ENCODE results near the gene ZNF516.
A peak's percentile ranks its signal among the peaks of the same experiment; 100 is the strongest.

ZNF516 gene

DNA sequence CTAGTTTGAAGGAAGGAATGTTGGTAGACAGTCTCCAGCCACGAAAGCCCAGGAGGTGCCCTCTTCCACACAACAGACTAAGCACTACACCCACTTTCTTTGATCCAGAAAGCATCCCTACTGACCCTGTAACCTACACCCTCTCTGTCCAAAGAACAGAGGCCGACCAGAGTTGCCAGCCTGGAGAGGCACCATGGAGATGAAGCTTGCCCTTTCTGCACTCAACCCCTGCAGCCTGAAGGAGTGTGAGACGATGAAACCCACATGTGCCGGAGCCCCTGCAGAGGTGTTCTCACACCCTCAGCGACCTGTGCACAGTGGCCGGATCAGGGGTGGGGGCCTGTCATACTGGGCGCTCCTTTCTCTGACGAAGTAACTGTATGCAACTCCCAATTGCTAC is 136.3 kb downstream of the ZNF516 start:
- DNase-seq: no peak

DNA sequence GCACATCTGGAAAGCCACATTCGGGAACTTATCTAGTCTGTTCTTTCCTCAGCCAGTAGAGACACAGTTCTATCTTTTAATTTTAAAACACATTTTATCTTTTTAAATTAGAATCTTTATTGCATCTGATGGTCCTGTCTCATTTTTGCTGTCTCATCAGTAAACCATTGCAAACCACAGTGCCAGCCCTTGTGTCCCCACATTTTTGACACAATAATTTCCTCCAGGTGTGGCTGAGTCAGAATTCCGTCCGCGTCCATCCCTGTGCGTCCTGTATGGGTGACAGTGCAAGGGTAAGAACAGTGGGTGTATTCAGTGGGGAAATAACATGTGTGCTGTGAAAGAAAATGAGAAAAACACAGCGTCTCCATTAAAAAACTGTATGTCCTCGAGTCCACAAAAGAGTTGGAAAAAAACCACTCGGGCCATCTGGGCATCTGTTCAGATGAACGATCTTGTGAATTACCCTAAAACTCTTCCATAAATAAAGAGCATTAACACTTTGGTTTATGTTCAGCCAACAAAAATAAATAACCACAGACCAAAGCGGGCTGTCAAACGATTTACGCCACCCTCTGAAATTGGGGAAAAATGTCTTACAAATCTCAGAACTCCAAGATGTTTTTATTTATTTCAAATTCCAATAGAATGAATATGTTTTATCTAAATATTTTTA is 137.3 kb downstream of the ZNF516 start:
- DNase-seq: no peak

DNA sequence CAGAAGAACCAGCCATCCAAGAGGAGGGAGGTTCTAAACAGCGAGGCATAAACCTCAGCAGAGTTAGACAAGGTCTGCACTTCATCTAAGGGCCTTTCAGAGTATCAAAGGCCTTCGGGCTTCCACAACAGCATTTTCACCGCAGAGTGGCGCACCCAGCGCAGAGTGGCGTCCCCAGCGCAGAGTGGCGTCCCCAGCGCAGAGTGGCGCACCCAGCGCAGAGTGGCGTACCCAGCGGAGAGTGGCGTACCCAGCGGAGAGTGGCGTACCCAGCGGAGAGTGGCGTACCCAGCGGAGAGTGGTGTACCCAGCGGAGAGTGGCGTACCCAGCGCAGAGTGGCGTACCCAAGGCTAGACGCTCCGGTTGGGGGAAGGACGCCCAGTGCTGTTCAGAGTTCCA is 137.9 kb downstream of the ZNF516 start:
- no peak for DNase-seq

DNA sequence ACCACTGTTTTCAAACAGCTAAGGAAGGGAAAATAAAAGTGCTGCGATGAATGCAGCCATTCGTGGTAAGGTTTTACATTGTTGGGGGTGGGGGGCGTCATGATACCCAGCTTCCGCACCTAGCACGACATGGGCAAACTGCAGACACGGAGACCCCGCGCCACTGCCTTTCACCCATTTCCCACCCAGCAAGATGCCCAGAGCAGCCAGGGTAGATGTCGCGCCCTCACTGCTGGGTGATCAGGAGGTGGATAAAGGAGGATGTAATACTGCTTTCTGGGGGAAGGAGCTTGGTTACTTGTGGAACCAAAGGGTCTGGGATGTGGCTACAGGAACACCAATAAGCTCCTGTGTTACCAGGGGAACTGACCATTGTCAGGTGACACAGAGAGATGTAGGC is 138.4 kb downstream of the ZNF516 start:
- no peak for DNase-seq

DNA sequence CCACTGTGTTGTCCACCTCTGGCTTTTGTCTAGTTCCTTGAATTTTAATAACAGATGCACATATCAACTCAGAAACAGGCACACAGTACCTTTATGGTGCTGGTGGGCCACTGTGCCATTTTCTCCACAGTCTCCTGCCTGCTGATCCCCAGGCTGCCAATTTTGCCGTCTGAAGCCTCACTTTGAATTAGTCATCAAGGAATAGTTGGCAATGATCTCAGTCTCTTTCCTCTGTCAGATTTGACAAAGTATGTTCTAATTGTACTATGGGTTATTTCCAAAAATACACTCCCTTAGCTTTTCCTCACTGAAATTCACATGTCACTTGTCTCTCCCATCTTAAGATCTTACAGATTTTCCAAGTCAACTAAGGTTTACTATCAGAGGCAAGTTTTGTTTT is 140.7 kb downstream of the ZNF516 start:
- no peak for DNase-seq

DNA sequence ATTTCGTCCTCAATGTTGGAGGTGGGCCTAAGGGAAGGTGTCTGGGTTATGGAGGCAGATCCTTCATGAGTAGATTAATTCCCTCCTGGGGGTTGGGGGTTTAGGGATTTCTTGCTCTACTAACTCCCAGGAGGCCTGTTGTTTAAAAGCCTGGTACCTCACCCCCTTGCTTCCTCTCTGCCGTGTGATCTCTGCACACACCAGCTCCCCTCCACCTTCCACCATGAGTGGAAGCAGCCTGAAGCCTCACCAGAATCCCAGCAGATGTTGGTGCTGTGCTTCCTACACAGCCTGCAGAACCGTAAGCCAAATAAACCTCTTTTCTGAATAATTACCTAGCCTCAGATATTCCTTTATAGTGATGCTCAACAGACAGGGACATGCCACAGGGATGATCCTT is 141.5 kb downstream of the ZNF516 start:
- no peak for DNase-seq

DNA sequence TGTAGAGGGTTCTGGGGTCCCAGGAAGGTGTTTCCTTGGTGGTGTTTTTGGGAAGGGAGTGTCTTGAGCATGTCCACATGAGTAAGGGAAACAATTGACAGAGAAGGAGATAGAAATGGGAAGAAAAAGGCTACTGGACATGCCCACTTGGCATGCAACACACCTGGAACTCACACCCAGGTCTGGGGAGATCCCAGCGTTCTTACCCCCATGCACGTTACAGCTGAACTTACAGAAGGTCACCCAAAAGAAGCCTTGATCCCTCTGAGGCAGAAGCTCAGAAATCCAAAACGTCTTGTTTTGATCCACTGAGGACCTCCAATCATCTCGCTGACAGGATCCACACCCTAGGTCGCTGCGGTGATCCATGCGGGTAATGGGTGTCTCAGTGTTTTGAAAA is 142.0 kb downstream of the ZNF516 start:
- no peak for DNase-seq

DNA sequence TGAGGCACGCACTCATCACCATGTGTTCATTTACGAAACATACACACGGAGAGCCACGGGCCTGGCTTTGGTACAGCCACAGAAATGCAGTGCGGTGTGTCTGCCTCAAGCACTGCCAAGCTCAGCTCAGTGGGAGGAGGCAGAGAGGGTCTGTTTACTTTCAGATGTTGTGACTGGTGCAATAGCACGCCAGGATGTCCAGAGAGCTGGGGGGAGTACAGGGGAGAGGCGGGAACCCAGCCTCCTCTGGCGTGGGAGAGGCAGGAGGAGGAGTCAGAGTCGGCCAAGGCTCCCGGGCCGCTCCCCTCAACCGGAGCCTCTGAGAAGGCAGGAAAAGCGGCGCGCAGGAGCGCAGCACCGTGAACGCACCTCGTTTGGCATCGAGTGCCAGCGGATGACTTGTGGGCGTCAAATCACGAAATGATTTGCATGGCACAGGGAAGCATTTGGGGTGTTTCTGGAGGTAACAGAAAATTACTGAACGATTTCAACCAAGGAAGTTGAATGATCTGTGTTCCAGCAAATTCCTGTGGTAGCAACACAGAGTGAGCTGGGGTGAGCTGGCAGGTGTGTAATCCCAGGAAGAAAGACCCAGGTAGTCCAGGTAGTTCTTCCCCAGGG is 143.0 kb downstream of the ZNF516 start:
- DNase-seq: no peak

DNA sequence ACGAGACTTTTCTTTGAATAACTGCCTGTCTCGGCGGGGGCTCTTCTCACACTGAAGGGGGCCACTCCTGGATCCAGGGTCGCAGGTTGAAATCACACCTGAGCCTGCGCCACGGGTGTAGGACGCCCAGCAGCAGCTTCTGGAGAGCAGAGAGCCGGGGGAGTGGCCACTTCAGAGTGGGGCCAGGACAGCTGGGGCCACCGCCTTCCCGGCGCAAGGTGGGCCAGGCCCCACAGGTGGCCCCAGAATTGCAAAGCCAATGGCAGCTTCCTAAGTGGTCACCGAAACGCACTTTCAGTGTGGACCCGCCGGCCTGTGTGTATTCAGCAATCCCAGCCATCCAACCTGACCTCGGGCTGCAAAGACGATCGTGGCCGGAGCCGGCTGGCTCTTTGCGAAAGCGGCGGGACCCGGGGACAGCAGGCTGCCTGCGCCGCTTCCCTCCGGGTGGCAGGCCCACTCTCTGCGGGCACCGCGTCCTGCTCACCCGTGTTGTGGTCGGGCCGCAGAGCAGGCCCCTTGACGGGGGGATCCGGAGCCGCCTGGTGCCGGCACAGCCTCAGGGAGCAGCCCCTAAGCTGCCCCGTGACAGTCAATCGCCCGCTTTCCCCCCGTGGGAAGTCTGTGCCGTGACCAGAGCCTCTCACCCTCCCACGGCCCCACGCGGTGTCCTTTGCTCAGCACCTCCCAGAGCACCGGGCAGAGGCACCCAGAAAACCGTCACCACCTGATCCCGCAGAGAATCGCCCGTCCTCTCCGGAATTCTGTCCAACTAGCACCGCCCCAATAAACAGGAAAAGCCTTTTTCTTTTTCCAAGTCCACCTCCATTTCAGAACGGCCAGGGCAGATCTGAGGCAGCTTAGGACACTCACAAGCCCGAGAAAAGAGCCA is 144.7 kb downstream of the ZNF516 start:
- no peak for DNase-seq

DNA sequence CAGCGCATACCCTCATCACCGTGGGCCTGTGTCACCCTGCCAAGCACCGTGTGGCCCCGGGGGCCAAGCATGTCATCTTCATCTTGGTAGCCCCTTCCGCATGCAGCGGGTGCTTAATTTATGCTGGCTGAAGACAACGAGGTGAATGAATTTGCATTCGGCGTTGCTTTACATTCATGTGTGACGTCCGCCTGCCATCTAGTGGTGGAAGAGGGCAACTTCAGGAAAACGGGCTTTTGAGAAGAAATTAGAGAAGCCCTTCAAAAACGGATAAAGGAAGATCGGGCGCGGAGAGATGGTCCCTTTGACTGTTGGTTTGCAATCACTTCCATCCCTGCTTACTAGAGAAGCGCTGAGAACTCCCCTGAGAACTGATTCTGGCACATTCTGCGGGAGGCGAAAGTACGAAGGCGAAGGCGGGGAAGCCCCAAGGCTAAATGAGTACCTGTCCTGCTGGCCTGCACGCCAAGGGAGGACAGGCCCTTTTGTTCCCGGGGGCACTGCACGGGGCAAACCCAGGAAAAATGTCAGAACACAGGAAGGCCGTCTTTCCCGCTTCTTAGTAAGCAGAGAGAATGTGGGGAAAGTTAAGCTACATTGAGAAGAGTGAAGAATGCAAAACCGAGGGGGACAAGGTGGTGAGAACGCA is 145.9 kb downstream of the ZNF516 start:
- peak; percentile 58 for DNase-seq

DNA sequence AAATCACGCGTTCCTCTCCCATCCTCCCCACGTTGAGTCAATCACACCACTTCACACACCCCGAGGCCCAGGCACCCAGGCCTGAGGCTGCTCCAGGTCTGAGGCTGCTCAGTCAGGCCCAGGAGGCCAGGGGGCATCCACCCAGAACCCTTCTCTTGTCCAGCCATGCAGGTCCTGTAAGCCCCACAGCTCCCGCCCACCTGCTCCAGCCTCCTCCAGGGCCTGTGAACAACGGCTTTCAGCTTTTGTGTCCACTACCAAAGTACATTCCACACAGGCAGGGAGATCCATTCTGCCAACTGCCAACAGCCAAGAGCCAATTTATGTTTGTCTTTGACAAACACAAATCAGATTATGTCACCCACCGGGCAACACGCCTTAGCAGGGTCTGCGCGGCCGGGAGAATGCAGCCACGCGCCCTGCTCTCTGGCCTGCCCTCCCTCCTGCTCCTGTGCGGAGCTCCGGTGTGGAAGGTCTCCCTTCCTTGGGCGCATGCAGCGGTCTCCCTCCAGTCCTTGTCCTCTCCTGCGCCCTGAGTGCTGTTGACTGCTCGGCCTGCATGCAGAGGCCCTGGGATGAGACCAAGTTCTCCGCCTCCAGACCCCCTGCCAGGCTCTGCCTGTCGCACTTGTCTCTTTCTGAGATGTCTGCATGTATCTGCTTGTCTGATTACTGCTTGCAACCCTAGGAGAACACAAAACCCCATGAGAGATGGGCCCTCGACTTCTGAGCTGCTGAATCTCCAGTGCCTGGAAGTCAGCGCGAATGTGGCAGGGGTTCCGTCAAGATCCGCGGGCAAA is 146.6 kb downstream of the ZNF516 start:
- no peak for DNase-seq

DNA sequence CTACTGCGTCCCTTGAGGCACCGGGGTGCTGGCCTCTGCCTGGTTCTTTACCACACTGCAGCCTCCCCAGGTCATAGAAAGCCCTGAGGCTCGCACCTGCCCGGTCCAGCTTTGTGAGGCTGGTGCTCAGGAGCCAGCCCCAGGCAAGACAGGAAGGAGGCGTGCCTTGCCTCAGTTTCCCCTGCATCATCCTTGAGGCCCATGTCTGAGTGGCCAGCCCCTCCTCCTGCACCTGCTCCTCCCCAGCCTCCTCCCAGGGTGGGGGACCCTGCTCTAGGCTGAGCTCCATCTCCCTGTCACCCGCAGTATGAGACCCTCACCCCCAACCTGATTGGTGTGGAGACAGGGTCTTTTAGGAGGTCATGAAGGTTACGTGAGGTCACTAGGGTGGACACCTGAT is 147.7 kb downstream of the ZNF516 start:
- DNase-seq: no peak

DNA sequence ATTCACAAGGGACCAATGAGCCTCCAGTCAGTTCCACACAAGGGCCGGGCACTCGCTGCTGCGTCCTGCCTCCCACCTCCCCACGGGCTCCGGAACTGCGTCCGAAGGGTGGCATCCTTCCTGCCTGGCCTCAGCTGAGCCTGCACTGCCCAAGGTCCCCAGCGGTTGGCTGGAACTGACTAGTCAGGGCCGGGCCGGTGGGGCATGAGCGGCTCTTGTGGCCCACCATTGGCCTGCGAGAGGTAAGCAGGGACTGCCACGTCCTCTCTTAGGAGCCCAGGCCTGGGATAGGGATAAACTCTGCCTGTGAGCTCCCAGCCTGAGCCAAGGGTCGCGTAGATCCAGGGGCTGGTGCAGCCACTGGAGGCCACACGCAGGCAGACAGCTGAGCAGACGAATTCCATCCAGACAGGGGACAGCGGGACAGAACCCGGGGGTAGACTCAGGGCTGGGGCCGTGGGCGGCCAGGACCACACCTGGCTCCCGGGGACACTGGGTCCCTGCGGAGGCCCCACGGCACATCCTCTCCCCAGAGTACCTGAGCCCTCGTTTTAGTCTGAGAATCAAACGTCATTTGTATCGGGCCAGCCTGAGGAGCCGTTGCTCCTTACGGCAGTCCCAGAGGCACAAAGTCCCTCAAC is 148.4 kb downstream of the ZNF516 start:
- no peak for DNase-seq

DNA sequence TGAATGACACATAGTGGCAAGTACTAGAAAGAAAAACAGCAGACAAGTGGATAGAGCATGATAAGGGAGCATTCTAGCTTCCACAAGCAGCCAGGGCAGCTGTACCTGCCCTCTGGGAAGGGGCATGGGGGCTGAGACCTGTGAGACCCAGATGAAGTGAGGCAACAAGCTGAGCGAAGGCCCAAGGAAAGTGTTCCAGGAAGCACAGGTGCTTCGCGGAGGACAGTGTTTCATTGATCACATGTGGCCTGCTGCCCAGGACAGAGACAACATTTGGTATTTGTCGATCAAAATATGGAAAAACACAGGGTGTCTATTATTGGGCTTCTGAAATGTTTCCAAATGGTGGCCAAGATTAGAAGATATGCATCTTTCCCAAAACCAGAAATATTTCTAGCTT is 149.1 kb downstream of the ZNF516 start:
- no peak for DNase-seq

DNA sequence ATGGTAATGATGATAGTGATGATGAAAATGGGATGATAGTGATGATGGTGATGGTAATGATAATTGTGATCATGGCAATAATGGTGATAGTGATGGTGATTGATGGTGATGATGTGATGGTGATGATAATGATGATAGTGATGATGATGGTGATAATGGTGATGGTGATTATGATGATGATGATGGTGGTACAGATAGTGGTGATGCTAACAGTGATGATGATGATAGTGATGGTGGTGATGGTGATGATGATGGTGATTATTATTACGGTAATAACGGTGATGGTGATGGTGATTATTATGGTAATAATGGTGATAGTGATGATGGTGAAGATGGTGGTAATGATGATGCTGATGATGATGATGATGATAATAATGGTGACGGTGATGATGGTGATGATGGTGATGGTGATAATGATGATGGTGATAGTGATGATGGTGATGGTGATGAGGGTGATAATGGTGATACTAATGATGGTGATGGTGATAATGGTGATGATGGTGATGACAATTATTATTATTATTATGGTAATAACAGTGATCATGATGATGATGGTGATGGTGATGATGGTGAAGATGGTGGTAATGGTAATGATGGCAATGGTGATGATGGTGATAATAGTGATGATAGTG is 151.0 kb downstream of the ZNF516 start:
- no peak for DNase-seq

DNA sequence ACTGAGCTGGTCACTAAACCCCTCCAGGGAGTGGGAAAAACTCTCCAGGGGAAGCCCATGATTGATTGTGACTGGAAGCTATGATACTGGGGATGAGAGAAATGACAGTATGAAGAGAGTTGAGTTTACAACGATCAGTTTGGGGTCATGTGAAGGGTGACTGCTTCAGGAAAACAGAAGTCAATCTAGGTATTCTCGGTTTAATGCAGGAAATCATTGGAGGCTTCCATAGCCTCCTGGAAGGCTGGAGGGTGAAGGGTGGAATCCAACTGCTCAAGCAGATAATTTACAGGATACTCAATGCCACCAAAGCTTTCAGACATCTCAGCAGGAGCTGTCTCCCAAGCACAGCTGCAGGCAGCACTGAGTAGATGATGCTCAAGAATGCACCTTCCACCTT is 154.6 kb downstream of the ZNF516 start:
- DNase-seq: no peak

DNA sequence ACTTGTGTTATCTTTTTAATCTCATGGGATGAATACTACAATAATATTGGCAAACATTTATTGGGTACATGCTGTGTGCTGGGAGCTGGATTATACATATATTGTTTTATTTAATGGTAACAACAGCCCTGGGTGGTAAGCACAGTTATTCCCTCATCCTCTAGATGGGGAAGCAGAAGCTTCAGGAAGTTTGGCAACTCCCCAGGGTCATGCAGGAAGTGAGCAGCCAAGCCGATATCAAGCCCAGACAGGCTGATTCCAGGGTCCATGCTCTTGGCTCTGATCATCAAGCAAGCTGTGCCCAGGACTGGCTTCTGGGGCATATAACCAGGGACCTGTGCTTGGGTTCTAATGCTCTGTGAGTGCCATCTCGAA is 155.8 kb downstream of the ZNF516 start:
- no peak for DNase-seq

DNA sequence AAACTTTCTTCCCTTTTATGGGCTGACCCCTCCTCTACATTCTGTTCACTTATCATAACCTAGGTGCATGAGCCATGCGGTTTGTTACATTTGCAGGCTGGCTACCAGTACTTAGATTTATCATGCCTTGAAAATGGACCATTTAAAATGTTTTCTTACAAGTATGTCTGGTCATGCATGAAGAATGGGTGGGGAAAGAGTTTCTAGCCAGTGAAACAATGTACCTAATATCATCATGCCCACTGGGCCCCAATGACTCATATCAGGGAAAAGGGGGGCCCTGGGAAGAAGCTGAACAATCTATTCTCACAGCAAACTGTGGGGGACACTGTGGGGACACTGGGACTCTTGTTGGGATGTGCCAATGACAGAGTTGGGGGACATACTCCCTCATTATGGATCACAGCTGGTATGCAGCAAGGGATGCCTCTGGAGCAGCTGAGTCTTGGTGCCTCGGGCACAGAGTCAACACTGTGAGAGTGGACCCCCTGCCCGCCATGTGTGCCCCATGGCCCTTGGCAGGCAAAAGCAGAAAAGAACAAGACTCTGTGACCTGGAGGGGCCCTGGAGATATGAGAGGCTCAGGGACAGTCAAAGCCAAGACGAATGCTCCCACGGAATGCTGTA is 156.3 kb downstream of the ZNF516 start:
- no peak for DNase-seq

DNA sequence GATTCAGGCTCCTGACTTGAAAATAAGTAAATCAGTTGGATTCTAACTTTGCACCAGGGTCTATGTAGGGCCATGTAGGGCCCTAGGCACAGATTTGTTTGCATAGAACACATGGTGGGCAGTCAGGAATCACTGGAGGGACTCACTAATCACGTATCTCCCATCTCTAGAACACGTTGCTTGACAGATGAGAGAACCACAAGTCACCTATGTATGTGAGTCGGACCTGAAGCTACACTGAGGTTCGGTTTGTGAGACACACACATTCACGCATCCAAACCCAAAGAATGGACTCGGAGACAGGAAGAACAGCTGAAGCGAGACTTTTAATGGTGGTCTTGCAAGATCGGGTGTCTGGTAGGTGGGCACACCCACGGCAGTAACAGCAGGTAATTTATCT is 157.0 kb downstream of the ZNF516 start:
- DNase-seq: no peak

DNA sequence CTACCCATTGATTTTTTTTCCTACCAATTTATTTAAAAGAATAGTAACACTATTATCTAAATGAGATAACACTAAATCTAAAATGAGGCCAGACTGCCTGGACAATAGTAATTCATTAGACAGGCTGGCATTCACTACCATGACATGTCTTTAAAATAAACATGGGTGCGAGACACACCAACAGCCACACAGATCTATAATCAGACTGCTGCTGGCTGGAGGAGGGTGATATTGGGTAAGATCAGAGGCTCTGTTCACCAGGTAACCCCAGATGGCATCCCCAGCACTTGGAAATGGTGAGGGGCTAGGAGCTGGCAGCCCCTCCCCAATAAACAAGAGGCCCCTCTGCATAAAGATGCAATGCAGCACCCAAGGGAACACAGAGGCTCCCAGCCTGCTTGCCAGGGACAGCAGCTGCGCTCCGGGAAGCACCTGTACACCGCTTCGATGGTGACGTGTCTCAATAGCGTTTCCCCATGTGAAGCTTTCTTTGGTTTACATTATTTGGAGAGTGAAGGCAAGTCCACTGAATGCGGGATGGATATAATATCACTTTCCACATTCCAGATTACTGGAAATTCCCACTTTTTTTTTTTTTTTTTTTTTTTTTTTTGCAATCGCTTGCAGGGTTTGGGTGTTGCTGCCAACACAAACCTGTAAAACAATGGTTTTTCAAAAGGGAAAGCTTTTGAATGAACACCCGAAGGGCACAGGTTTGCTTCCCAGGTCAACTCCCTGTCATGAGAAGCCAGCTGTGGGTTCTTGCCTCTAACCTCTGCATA is 159.0 kb downstream of the ZNF516 start:
- DNase-seq: no peak

Measured in activated CD8-positive, alpha-beta memory T cell treated with anti-CD3 and anti-CD28 coated beads, Interleukin-2, amount 50 U/mL, for 4 hours (primary cell).